Adrenal gland (tissue), 12 donors: Measurements from ENCODE around the gene EMP1. TPM values are rescaled to one million over a fixed set of nuclear protein-coding genes. Genes with fewer than 3 reads are reported as not detected.

Experiments used
- DNase-seq, 7 donors: peaks; one replicate each; pipeline ENCODE4 v3.0.0-alpha.2; 2019 to 2020
- H3K27ac ChIP-seq, 5 donors: fragments of 200-600 bp; sonication (generic) in 4 of 5; 1 replicate in 3 of 5; 2 replicates in 2 of 5; pipeline versions ENCODE4 v1.5.1 to v1.8.0; 2016 to 2020; ENCODE audit warnings: mild to moderate bottlenecking in 1 of 5
- H3K27me3 ChIP-seq: fragments of 200-600 bp; 2 replicates; pipeline ENCODE4 v1.8.0; 2021
- H3K36me3 ChIP-seq, 2 donors: fragments of 200-600 bp; replicated peaks in 1 of 2; 1 replicate in 1 of 2; 2 replicates in 1 of 2; pipeline versions ENCODE4 v1.5.1 to v1.8.0; 2018 to 2022
- H3K4me1 ChIP-seq, 2 donors: fragments of 200-600 bp; replicated peaks in 1 of 2; 1 replicate in 1 of 2; 2 replicates in 1 of 2; pipeline versions ENCODE4 v1.5.1 to v1.8.0; 2018 to 2021
- H3K4me3 ChIP-seq, 4 donors: fragments of 200-600 bp; sonication (generic) in 3 of 4; one replicate each; pipeline ENCODE4 v1.5.1; 2016 to 2018
- H3K9me3 ChIP-seq, 3 donors: fragments of 200-600 bp; sonication (generic) in 1 of 3; replicated peaks in 1 of 3; 1 replicate in 2 of 3; 2 replicates in 1 of 3; pipeline versions ENCODE4 v1.5.1 to v1.8.0; 2016 to 2021
- CTCF ChIP-seq, 6 experiments: fragments of 450-650 bp in 4 of 6; fragments of 200-600 bp in 2 of 6; sonication (generic) in 1 of 6; IDR thresholded peaks; 1 replicate in 5 of 6; 2 replicates in 1 of 6; pipeline versions ENCODE4 v1.5.1 to v1.8.0; 2016 to 2021; ENCODE audit warnings: antibody characterized with exemption in 6 of 6, mild to moderate bottlenecking in 2 of 6, moderate library complexity in 1 of 6
- POLR2A ChIP-seq, 2 donors: fragments of 450-650 bp; IDR thresholded peaks; one replicate each; pipeline ENCODE4 v1.6.1; 2017; ENCODE audit warnings: antibody characterized with exemption in 2 of 2, mild to moderate bottlenecking in 2 of 2, moderate library complexity in 1 of 2
- WGBS, 4 donors: extraction: QIAGEN DNeasy Blood & Tissue Kit in 2 of 4; methylation state at CpG; one replicate each; pipeline versions ENCODE4 v1.1.5 to v1.1.7; 2013 to 2017; 5-methylcytosine and 5-hydroxymethylcytosine counted together
- intact Hi-C, 2 donors: fragments of 100-400 bp; cut with DNase I; formaldehyde crosslinking; loops; one replicate each; pipeline versions ENCODE4 v1.14.1 to v1.15.0; 2022 to 2023
- polyA plus RNA-seq, 3 donors: library from polyadenylated mRNA; stranded (reverse); fragments of 200-250 nt in 2 of 3; fragments of 350-450 nt in 1 of 3; fragmentation: Illumina TruSeq in 1 of 3; extraction: RNeasy Lipid Tissue Mini Kit (QIAGEN cat#74804) in 1 of 3; gene quantifications; one replicate each; pipeline ENCODE4 v1.2.3, GENCODE V29; 2013 to 2014
- total RNA-seq, 9 donors: library from RNA; depleted of rRNA in 4 of 9; stranded (reverse); fragments of >200 nt in 4 of 9; fragments of 120-200 nt in 1 of 9; fragmentation: NEBNext Ultra II Directional in 1 of 9; extraction: Animal tissue kit (Norgen Biotek cat#: 25700) in 1 of 9; gene quantifications; one replicate each; pipeline versions ENCODE4 v1.1.0 to v1.2.4, GENCODE V29; 2013 to 2023
- donor health status: healthy with polysubstance abuse.
- donor health status: Bipolar disorder and iron deficiency.
- donor health status: DM: yes; HTN: yes; CAD: no.
- donor health status: DM: no; HTN: no; CAD: no.
- donor health status: DM: no; HTN: no; CAD: no.
- donor health status: DM: yes; HTN: yes; CAD: no.

EMP1 gene
- total and polyA plus RNA-seq, 12 donors: 10.0 to 129 (median 66.8) TPM

- TF ChIP-seq POLR2A (IDR thresholded peaks at IDR 0.05) (no peak), CTCF (IDR thresholded peaks at IDR 0.05) (no peak)
Observed at GRCh38 chr12:13211191-13211858, 14.8 kb downstream of the EMP1 start.

GRCh38 chr12:13211859-13212664, 15.5 kb downstream of the EMP1 start:
- 35 to 53% (median 45%) methylated on average over 8 of the region's 8 CpGs for WGBS, 4 donors
- TF ChIP-seq POLR2A (IDR thresholded peaks at IDR 0.05) (no peak), CTCF (IDR thresholded peaks at IDR 0.05) (peak; percentile 70 to 87 (median 77))
- Histone ChIP-seq H3K9me3 (no peaks in the 10 kb centered on the region), H3K4me1 (peaks cover 0 to 39% of the 10 kb centered on the region in 2 donors), H3K27me3 (no peaks in the 10 kb centered on the region), H3K27ac (no peak overlapping the region), H3K4me3 (no peak overlapping the region), H3K36me3 (peaks cover 0 to 20% of the 10 kb centered on the region in 2 donors)
- intact Hi-C loops: loop anchor here (2.0 to 5.0 kb wide), 3 partner anchors 295 to 420 kb away; no protein-coding TSS in a partner anchor
- DNase-seq: peak; percentile 60 to 89 (median 71)

More at GRCh38 chr12:13211191-13211858, 14.8 kb downstream of the EMP1 start:
- intact Hi-C loops: loop anchor here (5.0 kb wide), 2 partner anchors 294 to 419 kb away; no protein-coding TSS in a partner anchor
- no peak overlapping the region for H3K27ac ChIP-seq
- H3K4me1 ChIP-seq: peaks cover 0 to 42% of the 10 kb centered on the region in 2 donors
- no peak for DNase-seq
- no peak overlapping the region for H3K4me3 ChIP-seq
- H3K9me3 ChIP-seq: no peaks in the 10 kb centered on the region
- H3K27me3 ChIP-seq: no peaks in the 10 kb centered on the region
- 55 to 61% (median 58%) methylated on average over 7 of the region's 7 CpGs for WGBS, 4 donors
- H3K36me3 ChIP-seq: peaks cover 0 to 20% of the 10 kb centered on the region in 2 donors

- Histone ChIP-seq H3K27me3 (no peaks in the 10 kb centered on the region), H3K4me3 (no peak overlapping the region), H3K27ac (no peak overlapping the region), H3K9me3 (no peaks in the 10 kb centered on the region), H3K4me1 (peaks cover 0 to 15% of the 10 kb centered on the region in 2 donors), H3K36me3 (peaks cover 0 to 20% of the 10 kb centered on the region in 2 donors)
- DNase-seq: no peak
- TF ChIP-seq CTCF (IDR thresholded peaks at IDR 0.05) (no peak), POLR2A (IDR thresholded peaks at IDR 0.05) (no peak)
- 74 to 89% (median 87%) methylated on average over 4 of the region's 4 CpGs for WGBS, 4 donors
- intact Hi-C loops: no loop called here
Observed at GRCh38 chr12:13215056-13215455, 18.5 kb downstream of the EMP1 start.

DNA sequence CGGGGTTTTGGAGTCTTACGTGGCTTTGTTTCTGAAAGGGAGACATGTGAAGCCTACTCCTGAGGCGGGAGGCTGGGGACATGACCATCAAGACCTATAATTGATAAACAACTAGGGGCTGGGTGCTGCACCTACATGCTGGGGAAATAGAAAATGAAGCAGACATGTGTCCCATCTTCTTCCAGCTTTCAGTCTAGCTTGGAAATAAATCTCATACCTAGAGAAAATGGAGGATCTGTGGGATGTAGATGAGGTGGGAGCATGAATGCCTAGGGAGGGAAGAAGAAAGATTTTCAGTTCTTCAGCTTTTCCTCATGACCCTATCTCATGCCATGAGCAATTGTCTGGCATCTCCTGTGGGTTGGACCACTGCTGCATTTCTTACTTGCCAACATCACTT, 22.1 kb downstream of the EMP1 start:
- no peak for DNase-seq
- 81 to 86% (median 84%) methylated on average over 3 of the region's 3 CpGs for WGBS, 4 donors
- TF ChIP-seq POLR2A (IDR thresholded peaks at IDR 0.05) (no peak), CTCF (IDR thresholded peaks at IDR 0.05) (no peak)
- peaks cover 0 to 8% of the 10 kb centered on the region in 2 donors for H3K36me3 ChIP-seq
- H3K4me1 ChIP-seq: no peaks in the 10 kb centered on the region
- no peaks in the 10 kb centered on the region for H3K9me3 ChIP-seq
- H3K27me3 ChIP-seq: no peaks in the 10 kb centered on the region
- no peak overlapping the region for H3K27ac ChIP-seq
- no peak overlapping the region for H3K4me3 ChIP-seq
- intact Hi-C loops: no loop called here
